Measurements from ENCODE around the gene FMO3.

FMO3 gene

DNA sequence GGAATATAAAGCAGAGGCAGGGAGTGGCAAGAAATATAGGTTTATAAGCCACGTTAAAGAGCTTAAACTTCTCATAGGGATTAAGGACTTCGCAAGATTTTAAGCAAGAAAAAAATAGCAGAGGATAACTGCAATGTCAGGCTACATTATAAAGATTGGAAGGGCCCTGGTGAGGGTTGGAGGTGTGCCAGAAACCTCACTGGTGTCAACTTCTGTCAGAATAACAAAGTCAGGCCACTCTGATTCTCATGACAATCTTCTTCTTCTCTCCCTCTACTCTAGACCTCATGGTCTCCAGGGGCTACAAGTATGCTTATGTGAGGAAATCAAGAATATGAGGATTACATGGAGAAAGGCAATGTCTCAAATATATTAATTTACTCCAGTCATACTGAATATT lies 61.8 kb downstream of the FMO3 start:
- no peak overlapping the region for H3K27ac ChIP-seq (ENCODE audit: insufficient read depth, low read depth, low read length, poor library complexity, severe bottlenecking)
- H3K4me1 ChIP-seq (ENCODE audit: control insufficient read depth, insufficient read depth, low read length) = no peaks in the 10 kb centered on the region
- no peaks in the 10 kb centered on the region for H3K9me3 ChIP-seq (ENCODE audit: control insufficient read depth, low read length)
- no peak overlapping the region for H3K4me3 ChIP-seq (ENCODE audit: insufficient read depth, low read depth, low read length)
- WGBS, 2 experiments = 92 to 96% methylated on average over 2 of the region's 2 CpGs
- no peaks in the 10 kb centered on the region for H3K27me3 ChIP-seq (ENCODE audit: control insufficient read depth, insufficient read depth, low read length, poor library complexity, severe bottlenecking)
- H3K36me3 ChIP-seq (ENCODE audit: control insufficient read depth, insufficient read depth, low read length) = no peaks in the 10 kb centered on the region

- no peak overlapping the region for H3K27ac ChIP-seq (ENCODE audit: insufficient read depth, low read depth, low read length, poor library complexity, severe bottlenecking)
- H3K36me3 ChIP-seq (ENCODE audit: control insufficient read depth, insufficient read depth, low read length) = no peaks in the 10 kb centered on the region
- no peaks in the 10 kb centered on the region for H3K9me3 ChIP-seq (ENCODE audit: control insufficient read depth, low read length)
- no peaks in the 10 kb centered on the region for H3K27me3 ChIP-seq (ENCODE audit: control insufficient read depth, insufficient read depth, low read length, poor library complexity, severe bottlenecking)
- H3K4me1 ChIP-seq (ENCODE audit: control insufficient read depth, insufficient read depth, low read length) = peaks cover 3% of the 10 kb centered on the region
- H3K4me3 ChIP-seq (ENCODE audit: insufficient read depth, low read depth, low read length) = no peak overlapping the region
Observed at GRCh38 chr1:171155484-171155883, 64.8 kb downstream of the FMO3 start.

DNA sequence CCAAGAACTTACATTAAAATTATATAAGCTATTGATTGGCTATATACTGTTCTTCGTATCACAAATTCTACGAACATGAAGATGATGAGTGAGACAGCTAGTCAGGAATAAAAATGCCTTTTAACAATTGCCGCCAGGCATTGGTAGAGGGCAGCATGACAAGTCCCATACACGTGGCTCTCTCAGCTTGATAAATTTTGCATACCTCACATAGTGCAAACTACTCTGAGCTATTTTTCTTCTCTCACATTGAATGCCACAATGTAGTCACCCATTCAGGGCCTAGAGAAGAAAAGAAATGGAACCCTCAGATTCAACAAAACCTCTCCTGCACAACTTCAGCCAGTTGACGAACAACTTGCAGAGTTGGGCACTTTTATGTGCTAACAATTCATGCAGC lies 67.4 kb downstream of the FMO3 start:
- Histone ChIP-seq H3K27me3 (ENCODE audit: control insufficient read depth, insufficient read depth, low read length, poor library complexity, severe bottlenecking) (no peaks in the 10 kb centered on the region), H3K4me3 (ENCODE audit: insufficient read depth, low read depth, low read length) (no peak overlapping the region), H3K4me1 (ENCODE audit: control insufficient read depth, insufficient read depth, low read length) (peaks cover 3% of the 10 kb centered on the region), H3K36me3 (ENCODE audit: control insufficient read depth, insufficient read depth, low read length) (no peaks in the 10 kb centered on the region), H3K9me3 (ENCODE audit: control insufficient read depth, low read length) (no peaks in the 10 kb centered on the region), H3K27ac (ENCODE audit: insufficient read depth, low read depth, low read length, poor library complexity, severe bottlenecking) (no peak overlapping the region)
- WGBS, 2 experiments = 80 to 84% methylated on average over 5 of the region's 5 CpGs

DNA sequence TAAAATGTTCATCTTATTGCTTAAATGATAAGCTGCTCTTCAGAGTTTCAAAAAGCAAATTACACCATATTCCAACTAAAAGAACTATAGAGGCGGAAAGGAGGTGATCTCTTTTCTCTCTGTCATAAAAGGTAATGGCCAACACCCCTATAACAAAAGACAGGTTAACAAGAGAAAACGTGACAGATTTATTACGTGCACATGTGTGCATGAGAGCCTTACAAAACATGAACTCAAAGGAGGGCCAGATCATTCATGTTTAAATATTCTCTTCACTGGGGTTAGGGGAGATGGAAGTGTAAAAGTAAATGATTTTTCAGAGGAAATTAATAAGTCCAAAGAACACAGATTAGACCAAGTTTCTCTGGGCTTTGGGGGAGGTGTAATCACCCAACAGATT lies 67.8 kb downstream of the FMO3 start:
- no peaks in the 10 kb centered on the region for H3K27me3 ChIP-seq (ENCODE audit: control insufficient read depth, insufficient read depth, low read length, poor library complexity, severe bottlenecking)
- no peak overlapping the region for H3K27ac ChIP-seq (ENCODE audit: insufficient read depth, low read depth, low read length, poor library complexity, severe bottlenecking)
- peaks cover 3% of the 10 kb centered on the region for H3K4me1 ChIP-seq (ENCODE audit: control insufficient read depth, insufficient read depth, low read length)
- 96 to 100% methylated on average over 3 of the region's 3 CpGs for WGBS, 2 experiments
- H3K9me3 ChIP-seq (ENCODE audit: control insufficient read depth, low read length) = no peaks in the 10 kb centered on the region
- H3K36me3 ChIP-seq (ENCODE audit: control insufficient read depth, insufficient read depth, low read length) = no peaks in the 10 kb centered on the region
- no peak overlapping the region for H3K4me3 ChIP-seq (ENCODE audit: insufficient read depth, low read depth, low read length)

DNA sequence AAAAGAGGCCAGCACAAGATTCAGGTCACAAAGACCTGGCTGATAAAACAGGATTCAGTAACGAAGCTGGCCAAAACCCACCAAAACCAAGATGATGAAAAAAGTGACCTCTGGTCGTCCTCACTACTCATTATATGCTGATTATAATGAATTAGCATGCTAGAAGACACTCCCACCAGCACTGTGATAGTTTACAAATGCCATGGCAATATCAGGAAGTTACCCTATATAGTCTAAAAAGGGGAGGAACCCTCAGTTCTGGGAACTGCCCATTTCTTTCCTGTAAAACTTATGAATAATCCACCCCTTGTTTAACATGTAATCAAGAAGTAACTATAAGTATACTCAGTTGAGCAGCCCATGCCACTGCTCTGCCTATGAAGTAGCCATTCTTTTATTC lies 68.4 kb downstream of the FMO3 start:
- Histone ChIP-seq H3K27me3 (ENCODE audit: control insufficient read depth, insufficient read depth, low read length, poor library complexity, severe bottlenecking) (no peaks in the 10 kb centered on the region), H3K4me1 (ENCODE audit: control insufficient read depth, insufficient read depth, low read length) (peaks cover 3% of the 10 kb centered on the region), H3K9me3 (ENCODE audit: control insufficient read depth, low read length) (no peaks in the 10 kb centered on the region), H3K4me3 (ENCODE audit: insufficient read depth, low read depth, low read length) (no peak overlapping the region), H3K36me3 (ENCODE audit: control insufficient read depth, insufficient read depth, low read length) (no peaks in the 10 kb centered on the region), H3K27ac (ENCODE audit: insufficient read depth, low read depth, low read length, poor library complexity, severe bottlenecking) (no peak overlapping the region)
- 83 to 89% methylated on average over 2 of the region's 2 CpGs for WGBS, 2 experiments

GRCh38 chr1:171160211-171160610 lies 69.5 kb downstream of the FMO3 start:
- WGBS, 2 experiments = 72 to 77% methylated on average over 2 of the region's 3 CpGs

DNA sequence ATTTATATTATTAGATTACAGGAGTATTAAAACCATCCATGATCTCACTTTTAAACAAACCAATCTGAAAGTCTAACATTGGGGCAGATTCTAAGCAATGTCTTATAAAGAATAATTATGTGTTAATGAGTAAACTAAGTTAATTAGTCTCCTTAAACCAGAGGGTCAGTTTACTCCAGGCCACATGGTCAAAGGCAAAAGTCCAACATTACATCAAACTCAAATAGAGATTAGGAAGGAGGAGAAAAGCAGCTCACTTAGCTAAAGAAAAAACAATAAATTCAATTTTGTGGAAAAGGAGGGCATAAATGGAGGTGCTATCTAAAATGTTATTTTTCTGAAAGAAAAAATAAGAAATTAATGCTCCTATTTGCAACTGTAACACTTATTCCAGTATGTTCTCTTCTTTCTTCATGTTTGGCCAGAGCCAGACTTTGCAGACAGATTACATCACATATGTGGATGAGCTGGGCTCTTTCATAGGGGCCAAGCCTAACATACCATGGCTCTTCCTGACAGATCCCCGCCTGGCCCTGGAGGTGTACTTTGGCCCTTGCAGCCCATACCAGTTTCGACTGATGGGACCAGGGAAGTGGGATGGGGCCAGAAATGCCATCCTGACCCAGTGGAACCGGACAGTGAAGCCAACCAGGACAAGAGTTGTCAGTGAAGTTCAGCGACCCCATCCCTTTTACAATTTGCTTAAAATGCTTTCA lies 70.1 kb downstream of the FMO3 start:
- Histone ChIP-seq H3K27ac (ENCODE audit: insufficient read depth, low read depth, low read length, poor library complexity, severe bottlenecking) (no peak overlapping the region), H3K36me3 (ENCODE audit: control insufficient read depth, insufficient read depth, low read length) (no peaks in the 10 kb centered on the region), H3K4me3 (ENCODE audit: insufficient read depth, low read depth, low read length) (no peak overlapping the region), H3K27me3 (ENCODE audit: control insufficient read depth, insufficient read depth, low read length, poor library complexity, severe bottlenecking) (no peaks in the 10 kb centered on the region), H3K4me1 (ENCODE audit: control insufficient read depth, insufficient read depth, low read length) (peaks cover 3% of the 10 kb centered on the region), H3K9me3 (ENCODE audit: control insufficient read depth, low read length) (no peaks in the 10 kb centered on the region)
- 89 to 93% methylated on average over 4 of the region's 4 CpGs for WGBS, 2 experiments

More at GRCh38 chr1:171160211-171160610, 69.5 kb downstream of the FMO3 start:
- H3K36me3 ChIP-seq (ENCODE audit: control insufficient read depth, insufficient read depth, low read length) = no peaks in the 10 kb centered on the region
- H3K27me3 ChIP-seq (ENCODE audit: control insufficient read depth, insufficient read depth, low read length, poor library complexity, severe bottlenecking) = no peaks in the 10 kb centered on the region
- no peaks in the 10 kb centered on the region for H3K9me3 ChIP-seq (ENCODE audit: control insufficient read depth, low read length)
- peaks cover 3% of the 10 kb centered on the region for H3K4me1 ChIP-seq (ENCODE audit: control insufficient read depth, insufficient read depth, low read length)
- H3K4me3 ChIP-seq (ENCODE audit: insufficient read depth, low read depth, low read length) = no peak overlapping the region
- no peak overlapping the region for H3K27ac ChIP-seq (ENCODE audit: insufficient read depth, low read depth, low read length, poor library complexity, severe bottlenecking)

GRCh38 chr1:171161431-171161830 lies 70.7 kb downstream of the FMO3 start:
- no peak overlapping the region for H3K27ac ChIP-seq (ENCODE audit: insufficient read depth, low read depth, low read length, poor library complexity, severe bottlenecking)
- no peaks in the 10 kb centered on the region for H3K9me3 ChIP-seq (ENCODE audit: control insufficient read depth, low read length)
- no peak overlapping the region for H3K4me3 ChIP-seq (ENCODE audit: insufficient read depth, low read depth, low read length)
- peaks cover 3% of the 10 kb centered on the region for H3K4me1 ChIP-seq (ENCODE audit: control insufficient read depth, insufficient read depth, low read length)
- H3K27me3 ChIP-seq (ENCODE audit: control insufficient read depth, insufficient read depth, low read length, poor library complexity, severe bottlenecking) = no peaks in the 10 kb centered on the region
- no peaks in the 10 kb centered on the region for H3K36me3 ChIP-seq (ENCODE audit: control insufficient read depth, insufficient read depth, low read length)

- no peaks in the 10 kb centered on the region for H3K9me3 ChIP-seq (ENCODE audit: control insufficient read depth, low read length)
- no peaks in the 10 kb centered on the region for H3K4me1 ChIP-seq (ENCODE audit: control insufficient read depth, insufficient read depth, low read length)
- H3K36me3 ChIP-seq (ENCODE audit: control insufficient read depth, insufficient read depth, low read length) = no peaks in the 10 kb centered on the region
- no peak overlapping the region for H3K27ac ChIP-seq (ENCODE audit: insufficient read depth, low read depth, low read length, poor library complexity, severe bottlenecking)
- no peak overlapping the region for H3K4me3 ChIP-seq (ENCODE audit: insufficient read depth, low read depth, low read length)
- no peaks in the 10 kb centered on the region for H3K27me3 ChIP-seq (ENCODE audit: control insufficient read depth, insufficient read depth, low read length, poor library complexity, severe bottlenecking)
- WGBS, 2 experiments = 94 to 100% methylated on average over 1 to 2 of the region's 2 CpGs
Observed at GRCh38 chr1:171166361-171166760, 75.7 kb downstream of the FMO3 start.

Measured in ectodermal cell (in vitro differentiated cells).